ENCODE results near the gene BID. TPM values are rescaled to one million over a fixed set of nuclear protein-coding genes. Genes with fewer than 3 reads are reported as not detected.

Gene BID
- total RNA-seq = 10 to 100 TPM; 16.5 to 35.1 (median 27.5) TPM

- DNase-seq = peak; percentile 77 to 84 (median 80)
- peak within 1 kb of the TSS; percentile 77 to 90 (median 83) for H3K27ac ChIP-seq
Observed at GRCh38 chr22:17774206-17774925, at the start of gene BID. Gene BID, minus strand, starts transcription at chr22:17774469. Its CDS starts 24,353 bp downstream, at chr22:17750116.

GRCh38 chr22:17823964-17824363 lies 49.7 kb upstream of the BID start:
- no peak overlapping the region for H3K4me3 ChIP-seq
- no peaks in the 10 kb centered on the region for H3K4me1 ChIP-seq
- H3K27ac ChIP-seq = no peak overlapping the region
- H3K27me3 ChIP-seq = no peaks in the 10 kb centered on the region
- no peaks in the 10 kb centered on the region for H3K9me3 ChIP-seq
- H3K36me3 ChIP-seq = peaks cover 0 to 75% (median 0%) of the 10 kb centered on the region in 3 donors
- no peak for DNase-seq
- no peak for TF ChIP-seq POLR2A (IDR thresholded peaks at IDR 0.05)
- no peak for TF ChIP-seq CTCF (IDR thresholded peaks at IDR 0.05)

More at GRCh38 chr22:17774206-17774925, at the start of gene BID:
- peaks cover 0 to 37% (median 18%) of the 10 kb centered on the region in 4 donors for H3K4me1 ChIP-seq
- H3K27me3 ChIP-seq = no peaks in the 10 kb centered on the region
- no peaks in the 10 kb centered on the region for H3K36me3 ChIP-seq
- peak within 1 kb of the TSS; percentile 77 to 99 (median 92) for H3K4me3 ChIP-seq
- H3K9me3 ChIP-seq = no peaks in the 10 kb centered on the region
- TF ChIP-seq CTCF (IDR thresholded peaks at IDR 0.05) = no peak
- TF ChIP-seq POLR2A (IDR thresholded peaks at IDR 0.05) = no peak

- TF ChIP-seq POLR2A (IDR thresholded peaks at IDR 0.05) (no peak), CTCF (IDR thresholded peaks at IDR 0.05) (no peak)
- Histone ChIP-seq H3K9me3 (no peaks in the 10 kb centered on the region), H3K4me3 (no peak overlapping the region), H3K27ac (no peak overlapping the region), H3K4me1 (no peaks in the 10 kb centered on the region), H3K36me3 (peaks cover 0 to 76% (median 0%) of the 10 kb centered on the region in 3 donors), H3K27me3 (no peaks in the 10 kb centered on the region)
- no peak for DNase-seq
Observed at GRCh38 chr22:17823226-17823625, 49.0 kb upstream of the BID start.

GRCh38 chr22:17822087-17822486 lies 47.8 kb upstream of the BID start:
- H3K27me3 ChIP-seq = no peaks in the 10 kb centered on the region
- H3K9me3 ChIP-seq = no peaks in the 10 kb centered on the region
- no peaks in the 10 kb centered on the region for H3K4me1 ChIP-seq
- H3K4me3 ChIP-seq = no peak overlapping the region
- H3K27ac ChIP-seq = no peak overlapping the region
- DNase-seq = no peak
- peaks cover 0 to 76% (median 0%) of the 10 kb centered on the region in 3 donors for H3K36me3 ChIP-seq
- no peak for TF ChIP-seq CTCF (IDR thresholded peaks at IDR 0.05)
- no peak for TF ChIP-seq POLR2A (IDR thresholded peaks at IDR 0.05)

- TF ChIP-seq POLR2A (IDR thresholded peaks at IDR 0.05) = no peak
- no peak for TF ChIP-seq CTCF (IDR thresholded peaks at IDR 0.05)
- no peak for DNase-seq
- Histone ChIP-seq H3K27me3 (no peaks in the 10 kb centered on the region), H3K9me3 (no peaks in the 10 kb centered on the region), H3K4me1 (no peaks in the 10 kb centered on the region), H3K36me3 (peaks cover 0 to 78% (median 0%) of the 10 kb centered on the region in 3 donors), H3K4me3 (no peak overlapping the region), H3K27ac (no peak overlapping the region)
Observed at GRCh38 chr22:17820879-17821439, 46.7 kb upstream of the BID start.

Data from Peyer's patch (tissue), 4 donors.